Omental fat pad (tissue), 4 donors: ENCODE data around the gene ITGA8. TPM values are rescaled to one million over a fixed set of nuclear protein-coding genes. Genes with fewer than 3 reads are reported as not detected.
"Not testable (repeated sequence)": the region's sequence is repeated elsewhere in the genome, so short reads cannot be mapped to it uniquely, and the experiment has no call there.

Source experiments
- ATAC-seq: fragments of 150-250 bp; one replicate; pipeline ENCODE4 v1.9.1; 2016; ENCODE audit warnings: mild to moderate bottlenecking, moderate library complexity; ENCODE audit not compliant: low FRiP score
- DNase-seq: peaks from one replicate; pipeline ENCODE4 v3.0.0-alpha.2; 2019; ENCODE audit warnings: low spot score
- CTCF ChIP-seq, 3 donors: fragments of 450-650 bp; IDR thresholded peaks; one replicate each; pipeline ENCODE4 v1.5.1; 2016 to 2017; ENCODE audit warnings: antibody characterized with exemption in 3 of 3, mild to moderate bottlenecking in 3 of 3, moderate library complexity in 2 of 3
- total RNA-seq, 4 donors: library from RNA; depleted of rRNA; stranded (reverse); fragments of >200 nt; gene quantifications; one replicate each; pipeline ENCODE4 v1.1.0, GENCODE V29; 2016

The ITGA8 gene
- total RNA-seq, 4 donors from 2014 or later = 1.1 to 13.9 (median 2.2) TPM

- ATAC-seq (no peak), DNase-seq (no peak)
- no peak for TF ChIP-seq CTCF (IDR thresholded peaks at IDR 0.05)
Measured at GRCh38 chr10:15588635-15589508, 130.8 kb downstream of the ITGA8 start.

- TF ChIP-seq CTCF (IDR thresholded peaks at IDR 0.05) = no peak
- no peak for ATAC-seq
Measured at GRCh38 chr10:15588151-15588550, 131.6 kb downstream of the ITGA8 start.

GRCh38 chr10:15587271-15587670 is 132.5 kb downstream of the ITGA8 start:
- DNase-seq (no peak), ATAC-seq (no peak)
- TF ChIP-seq CTCF (IDR thresholded peaks at IDR 0.05) = no peak

More at GRCh38 chr10:15588151-15588550, 131.6 kb downstream of the ITGA8 start:
- DNase-seq = no peak

GRCh38 chr10:15585303-15585715 is 134.4 kb downstream of the ITGA8 start:
- no peak for TF ChIP-seq CTCF (IDR thresholded peaks at IDR 0.05)
- DNase-seq (peak; percentile 23), ATAC-seq (no peak)

GRCh38 chr10:15582972-15583371 is 136.8 kb downstream of the ITGA8 start:
- ATAC-seq = not testable (repeated sequence)

GRCh38 chr10:15579605-15580004 is 140.1 kb downstream of the ITGA8 start:
- no peak for TF ChIP-seq CTCF (IDR thresholded peaks at IDR 0.05)
- ATAC-seq = no peak
- DNase-seq = no peak

More at GRCh38 chr10:15582972-15583371, 136.8 kb downstream of the ITGA8 start:
- DNase-seq = not testable (repeated sequence)

- no peak for TF ChIP-seq CTCF (IDR thresholded peaks at IDR 0.05)
- ATAC-seq (no peak), DNase-seq (no peak)
Measured at GRCh38 chr10:15572531-15573045, 147.1 kb downstream of the ITGA8 start.
